Fibroblast of pulmonary artery (primary cell): ENCODE data around the gene SIRT4.
A peak's percentile ranks its signal among the peaks of the same experiment; 100 is the strongest.

ENCODE experiments used
- DNase-seq: peaks from one replicate; pipeline ENCODE4 v3.0.0-alpha.2; 2010; ENCODE audit warnings: low read depth
- H3K4me3 ChIP-seq: replicated peaks from 2 replicates; pipeline ENCODE4 v1.5.1; 2011; ENCODE audit warnings: low read depth, mild to moderate bottlenecking, control low read depth, low read length, moderate library complexity
- TF ChIP-seq, protein P1 (sequence below): IDR thresholded peaks from 2 replicates; pipeline ENCODE4 v1.5.1; 2011; ENCODE audit warnings: mild to moderate bottlenecking, control low read depth, low read length, inconsistent platforms; ENCODE audit errors: missing control alignments

The SIRT4 gene

DNA sequence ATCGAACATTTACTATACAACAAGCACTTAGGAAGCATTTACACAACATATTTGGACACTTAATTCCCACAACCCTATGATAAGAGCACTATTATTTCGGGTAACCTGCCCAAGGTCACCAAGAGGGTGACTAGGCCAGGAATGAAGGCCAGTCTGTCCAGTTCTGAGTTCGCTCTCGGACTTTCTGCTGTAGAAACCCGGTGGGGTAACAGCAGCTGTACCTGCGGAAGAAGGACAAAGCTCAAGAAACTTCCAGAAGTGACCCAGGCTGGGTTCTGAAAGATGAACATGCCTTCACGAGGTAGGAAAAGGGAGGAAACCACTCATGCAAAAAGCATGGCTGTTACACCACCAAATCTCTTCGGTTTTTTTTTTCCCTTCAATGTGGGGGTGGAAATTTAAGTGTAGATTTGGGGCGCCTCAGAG is 14.7 kb downstream of the SIRT4 start:
- TF ChIP-seq, protein P1, sequence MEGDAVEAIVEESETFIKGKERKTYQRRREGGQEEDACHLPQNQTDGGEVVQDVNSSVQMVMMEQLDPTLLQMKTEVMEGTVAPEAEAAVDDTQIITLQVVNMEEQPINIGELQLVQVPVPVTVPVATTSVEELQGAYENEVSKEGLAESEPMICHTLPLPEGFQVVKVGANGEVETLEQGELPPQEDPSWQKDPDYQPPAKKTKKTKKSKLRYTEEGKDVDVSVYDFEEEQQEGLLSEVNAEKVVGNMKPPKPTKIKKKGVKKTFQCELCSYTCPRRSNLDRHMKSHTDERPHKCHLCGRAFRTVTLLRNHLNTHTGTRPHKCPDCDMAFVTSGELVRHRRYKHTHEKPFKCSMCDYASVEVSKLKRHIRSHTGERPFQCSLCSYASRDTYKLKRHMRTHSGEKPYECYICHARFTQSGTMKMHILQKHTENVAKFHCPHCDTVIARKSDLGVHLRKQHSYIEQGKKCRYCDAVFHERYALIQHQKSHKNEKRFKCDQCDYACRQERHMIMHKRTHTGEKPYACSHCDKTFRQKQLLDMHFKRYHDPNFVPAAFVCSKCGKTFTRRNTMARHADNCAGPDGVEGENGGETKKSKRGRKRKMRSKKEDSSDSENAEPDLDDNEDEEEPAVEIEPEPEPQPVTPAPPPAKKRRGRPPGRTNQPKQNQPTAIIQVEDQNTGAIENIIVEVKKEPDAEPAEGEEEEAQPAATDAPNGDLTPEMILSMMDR = no peak

DNA sequence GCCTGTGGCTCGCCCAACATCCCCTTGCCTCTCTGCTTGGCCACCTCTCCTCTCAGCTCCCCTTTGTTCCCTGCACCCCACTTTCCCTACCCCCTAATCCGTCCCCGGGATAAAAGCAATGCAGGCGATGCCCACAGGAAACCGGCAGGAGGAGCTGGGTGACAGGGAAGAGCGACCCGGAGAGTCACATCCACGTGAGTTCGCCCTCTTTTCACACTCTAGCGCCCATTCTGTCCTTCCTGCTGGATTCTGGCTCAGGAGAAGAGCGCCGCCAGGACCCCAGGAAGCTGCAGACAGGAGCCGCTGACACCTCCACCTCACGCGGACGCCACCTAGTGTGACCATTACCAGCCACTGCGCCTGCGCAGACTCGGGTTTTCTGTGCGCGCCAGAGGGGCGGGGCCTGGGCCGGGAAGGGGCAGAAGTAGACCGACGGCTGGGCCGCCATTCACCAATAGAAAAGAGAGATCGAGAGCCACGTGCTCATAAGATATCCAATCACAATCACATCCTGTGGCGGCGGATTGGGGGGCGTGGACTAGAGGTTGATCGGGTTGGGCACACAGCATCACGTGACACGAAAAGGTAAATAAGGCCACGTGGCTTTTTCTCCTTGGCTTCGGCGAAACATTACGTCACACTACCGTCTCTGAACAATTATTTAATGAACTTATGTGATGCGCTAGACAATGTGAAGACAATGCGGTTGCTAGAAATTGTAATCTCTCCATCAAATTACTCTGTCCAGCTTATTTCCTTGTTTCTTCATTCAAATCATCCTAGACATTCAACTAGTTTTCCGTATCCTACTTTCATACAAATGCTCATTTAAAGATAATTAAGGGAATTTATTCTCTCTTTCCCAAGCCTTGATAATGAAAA is 15.3 kb downstream of the SIRT4 start:
- DNase-seq = peak; percentile 99
- TF ChIP-seq, protein P1 = peak; percentile 56
- peak overlapping the region; percentile 78 for H3K4me3 ChIP-seq

More for the DNA sequence above, 14.7 kb downstream of the SIRT4 start:
- H3K4me3 ChIP-seq = peak overlapping the region; percentile 78
- no peak for DNase-seq

DNA sequence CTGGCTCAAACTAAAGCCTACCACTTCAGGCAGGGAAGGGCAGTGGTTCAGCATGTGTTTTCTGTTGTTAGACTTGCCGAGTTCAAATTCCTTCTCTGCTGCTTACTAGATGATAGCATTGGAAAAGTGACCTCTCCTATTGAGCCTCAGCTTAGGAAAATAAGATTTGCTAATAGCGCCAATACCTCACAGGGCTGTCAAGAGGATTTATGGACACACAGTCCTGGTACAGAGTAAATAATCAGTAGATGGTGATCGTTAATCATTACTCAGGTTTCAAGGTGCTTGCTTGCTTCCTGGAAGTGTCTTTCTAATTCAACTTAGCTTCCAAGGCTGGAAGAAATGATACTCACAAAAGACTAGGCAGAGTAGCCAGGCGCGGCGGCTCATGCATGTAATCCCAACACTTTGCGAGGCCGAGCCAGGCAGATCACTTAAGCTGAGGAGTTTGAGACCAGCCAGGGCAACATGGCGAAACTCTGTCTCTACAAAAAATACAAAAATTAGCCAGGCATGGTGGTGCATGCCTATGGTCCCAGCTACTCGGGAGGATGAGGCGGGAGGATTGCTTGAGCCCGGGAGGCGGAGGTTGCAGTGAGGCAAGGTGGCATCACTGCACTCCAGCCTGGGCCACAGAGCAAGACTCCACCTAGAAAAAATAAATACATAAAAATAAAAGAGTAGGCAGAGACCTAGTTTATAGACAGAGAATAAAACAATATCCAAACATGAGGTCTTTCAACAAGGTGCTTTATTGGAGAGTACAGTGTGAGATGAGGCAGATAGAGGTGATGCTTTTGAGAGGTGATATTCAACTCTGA is 19.5 kb downstream of the SIRT4 start:
- no peak overlapping the region for H3K4me3 ChIP-seq
- DNase-seq = no peak
- TF ChIP-seq, protein P1 = no peak

DNA sequence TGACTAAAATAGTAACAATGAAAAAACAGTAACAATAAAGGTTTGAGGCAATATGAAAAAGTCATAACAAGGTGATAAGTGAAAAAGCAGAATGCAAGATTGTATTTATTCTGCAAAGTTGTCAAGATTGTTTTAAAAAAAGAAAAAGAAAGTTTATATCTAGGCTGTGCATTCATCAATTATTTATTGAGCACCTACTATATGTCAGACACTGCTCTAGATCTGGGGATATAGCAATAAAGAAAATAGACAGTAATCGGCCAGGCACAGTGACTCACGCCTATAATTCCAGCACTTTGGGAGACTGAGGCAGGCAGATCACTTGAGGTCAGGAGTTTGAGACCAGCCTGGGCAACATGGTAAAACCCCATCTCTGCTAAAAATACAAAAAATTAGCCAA is 21.7 kb downstream of the SIRT4 start:
- DNase-seq = no peak
- TF ChIP-seq, protein P1 = no peak
- no peak overlapping the region for H3K4me3 ChIP-seq

DNA sequence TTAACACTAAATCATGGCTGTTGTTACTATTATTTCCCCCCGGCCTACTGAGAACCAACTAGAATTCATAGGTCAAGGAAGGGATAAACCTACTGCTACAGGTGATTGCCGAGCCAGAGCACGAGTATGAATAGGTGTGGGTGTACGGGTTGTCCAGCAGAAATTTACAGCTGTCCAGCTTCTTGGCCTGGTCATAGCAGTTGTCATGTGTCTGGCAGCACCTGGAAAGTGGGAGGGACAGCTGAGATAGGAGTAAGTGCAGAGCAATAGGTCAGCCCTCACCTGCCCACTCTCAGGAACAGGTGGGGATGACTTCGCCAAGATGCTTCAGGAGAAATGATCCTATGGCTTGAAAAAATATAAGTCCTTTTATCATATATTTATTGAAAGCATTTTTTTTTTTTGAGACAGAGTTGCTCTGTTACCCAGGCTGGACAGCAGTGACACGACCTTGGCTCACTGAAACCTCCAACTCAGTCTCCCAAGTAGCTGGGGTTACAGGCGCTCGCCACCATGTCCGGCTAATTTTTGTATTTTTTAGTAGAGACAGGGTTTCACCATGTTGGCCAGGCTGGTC is 22.8 kb downstream of the SIRT4 start:
- no peak for DNase-seq
- TF ChIP-seq, protein P1 = no peak

DNA sequence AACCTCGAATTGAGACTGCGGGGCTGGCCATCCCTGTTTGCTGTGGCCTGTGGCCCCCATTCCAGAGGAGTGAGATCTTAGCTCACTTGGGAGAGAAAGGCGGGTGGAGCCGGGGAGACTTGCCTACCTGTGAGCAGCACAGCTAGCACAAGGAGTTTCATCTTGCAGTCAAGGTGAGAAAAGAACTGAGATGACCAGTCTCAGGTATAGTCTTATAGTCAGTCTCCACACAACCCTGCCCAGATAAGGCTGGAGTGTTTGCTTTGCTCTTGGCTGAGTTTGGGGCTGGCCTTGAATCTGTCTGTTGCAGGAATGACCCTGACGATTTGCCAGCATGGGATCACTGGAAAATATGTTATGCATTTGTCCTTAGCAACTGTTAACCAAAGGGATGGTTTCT is 25.5 kb downstream of the SIRT4 start, which contains the start of gene PLA2G1B:
PLA2G1B (minus strand) TSS at position 187 of the 400 bp plus-strand sequence; CDS start at position 161, 26 bp downstream.
- TF ChIP-seq, protein P1 = no peak
- H3K4me3 ChIP-seq = no peak within 1 kb of the TSS
- no peak for DNase-seq

More for the DNA sequence above, 22.8 kb downstream of the SIRT4 start:
- H3K4me3 ChIP-seq = no peak overlapping the region
